Activated naive CD4-positive, alpha-beta T cell treated with anti-CD3 and anti-CD28 coated beads, Interleukin-2, amount 10 ng/mL, durations not matched to agents 7 days and 5 days (primary cell): Measurements from ENCODE around the gene NRIP3.
"Not testable (repeated sequence)": the region's sequence is repeated elsewhere in the genome, so short reads cannot be mapped to it uniquely, and the experiment has no call there.

Source experiments
- CTCF ChIA-PET: fragments of 350-600 bp; sonication (Branson Sonifier 250); formaldehyde crosslinking; loops from one replicate; lab custom pipeline; 2021; ENCODE audit warnings: antibody characterized with exemption; lab: Charles Lee
- DNase-seq: peaks from one replicate; pipeline ENCODE4 v3.0.0-alpha.2; 2020
- H3K27ac Mint-ChIP-seq: one replicate; pipeline ENCODE4 v1.8.0; 2021; ENCODE audit warnings: mild to moderate bottlenecking, moderate library complexity, mixed read lengths
- H3K27me3 Mint-ChIP-seq: one replicate; pipeline ENCODE4 v1.8.0; 2021; ENCODE audit warnings: mild to moderate bottlenecking, mixed read lengths
- H3K36me3 Mint-ChIP-seq: one replicate; pipeline ENCODE4 v1.8.0; 2021; ENCODE audit warnings: mixed read lengths
- H3K4me1 Mint-ChIP-seq: one replicate; pipeline ENCODE4 v1.8.0; 2021; ENCODE audit warnings: mixed read lengths
- H3K4me3 Mint-ChIP-seq: one replicate; pipeline ENCODE4 v1.8.0; 2021; ENCODE audit warnings: mild to moderate bottlenecking, moderate library complexity, mixed read lengths
- H3K9me3 Mint-ChIP-seq: one replicate; pipeline ENCODE4 v1.8.0; 2021; ENCODE audit warnings: mixed read lengths

The NRIP3 gene

GRCh38 chr11:8980485-8980884, 23.3 kb downstream of the NRIP3 start:
- H3K27me3 Mint-ChIP-seq = no peaks in the 10 kb centered on the region
- no peaks in the 10 kb centered on the region for H3K36me3 Mint-ChIP-seq
- no peak overlapping the region for H3K27ac Mint-ChIP-seq
- no peak overlapping the region for H3K4me3 Mint-ChIP-seq
- no peaks in the 10 kb centered on the region for H3K9me3 Mint-ChIP-seq
- CTCF ChIA-PET = interaction anchor here (0.6 kb wide), 1 partner anchor 133 kb away, joined by 3 read pairs; no protein-coding TSS in a partner anchor
- H3K4me1 Mint-ChIP-seq = no peaks in the 10 kb centered on the region
- no peak for DNase-seq

DNA sequence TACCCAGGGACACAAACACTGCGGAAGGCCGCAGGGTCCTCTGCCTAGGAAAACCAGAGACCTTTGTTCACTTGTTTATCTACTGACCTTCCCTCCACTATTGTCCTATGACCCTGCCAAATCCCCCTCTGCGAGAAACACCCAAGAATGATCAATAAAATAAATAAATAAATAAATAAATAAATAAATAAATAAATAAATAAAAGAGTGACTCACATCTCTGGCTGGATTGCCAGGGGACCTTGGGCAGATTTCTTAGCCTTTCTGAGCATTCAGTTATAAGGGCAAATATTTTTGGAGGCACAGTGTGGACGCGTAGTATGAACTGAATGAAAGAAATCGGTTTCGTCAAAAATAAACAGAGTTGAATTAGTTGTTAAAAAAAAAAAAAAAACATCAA, 24.4 kb downstream of the NRIP3 start:
- H3K27me3 Mint-ChIP-seq, CTCF ChIA-PET, H3K27ac Mint-ChIP-seq, H3K36me3 Mint-ChIP-seq, H3K9me3 Mint-ChIP-seq, H3K4me1 Mint-ChIP-seq, DNase-seq, H3K4me3 Mint-ChIP-seq: not testable (repeated sequence)

- CTCF ChIA-PET = interaction anchor here (1.7 kb wide), 1 partner anchor 165 kb away, joined by 4 read pairs; no protein-coding TSS in a partner anchor
- H3K4me3 Mint-ChIP-seq = no peak overlapping the region
- no peaks in the 10 kb centered on the region for H3K4me1 Mint-ChIP-seq
- H3K36me3 Mint-ChIP-seq = peaks cover 2% of the 10 kb centered on the region
- no peak for DNase-seq
- no peak overlapping the region for H3K27ac Mint-ChIP-seq
- H3K27me3 Mint-ChIP-seq = no peaks in the 10 kb centered on the region
- H3K9me3 Mint-ChIP-seq = no peaks in the 10 kb centered on the region
These were observed 30.7 kb downstream of the NRIP3 start for GRCh38 chr11:8973121-8973520.

- Mint-ChIP-seq H3K9me3 (no peaks in the 10 kb centered on the region), H3K36me3 (peaks cover 6% of the 10 kb centered on the region), H3K27ac (no peak overlapping the region), H3K4me1 (no peaks in the 10 kb centered on the region), H3K27me3 (no peaks in the 10 kb centered on the region), H3K4me3 (no peak overlapping the region)
- DNase-seq = no peak
- CTCF ChIA-PET = interaction anchor here (1.7 kb wide), 1 partner anchor 166 kb away, joined by 4 read pairs; no protein-coding TSS in a partner anchor
These were observed 31.9 kb downstream of the NRIP3 start for GRCh38 chr11:8971924-8972316.

DNA sequence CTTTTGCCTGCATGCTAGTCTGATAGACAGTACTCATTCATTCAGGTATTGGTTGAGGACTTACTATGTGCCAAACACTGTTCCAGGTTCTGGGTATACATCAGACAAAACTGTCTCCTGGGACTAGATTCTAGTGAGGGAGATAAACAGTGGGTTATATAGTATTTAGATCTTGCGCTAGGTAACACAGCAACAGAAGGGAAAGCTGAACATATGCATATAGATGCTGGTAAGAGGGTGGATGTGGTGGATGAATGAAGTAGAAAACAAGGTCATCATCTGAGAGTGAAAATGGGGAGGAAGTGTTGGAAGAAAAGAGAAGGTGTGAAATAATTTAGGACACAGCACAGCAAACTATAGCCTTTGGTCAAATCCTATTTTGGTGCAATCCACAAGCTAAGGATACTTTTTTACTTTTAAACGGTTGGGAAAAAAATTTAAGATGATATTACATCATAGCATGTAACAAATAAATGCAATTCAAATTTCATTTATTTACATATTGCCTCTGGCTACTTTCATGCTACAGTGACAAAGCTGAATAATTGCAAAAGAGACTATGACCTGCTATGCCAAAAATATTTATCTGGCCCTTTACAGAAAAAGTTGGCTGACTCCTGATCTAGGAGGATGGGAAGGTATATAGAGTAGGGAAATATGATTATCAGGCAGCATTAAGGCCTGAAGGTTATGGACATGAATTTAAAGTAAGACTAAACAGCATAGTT, 32.4 kb downstream of the NRIP3 start:
- Mint-ChIP-seq H3K4me1 (peaks cover 3% of the 10 kb centered on the region), H3K9me3 (no peaks in the 10 kb centered on the region), H3K27me3 (no peaks in the 10 kb centered on the region), H3K27ac (no peak overlapping the region), H3K4me3 (no peak overlapping the region), H3K36me3 (peaks cover 6% of the 10 kb centered on the region)
- no peak for DNase-seq
- CTCF ChIA-PET = interaction anchor here (1.7 kb wide), 1 partner anchor 166 kb away, joined by 4 read pairs; no protein-coding TSS in a partner anchor

- H3K4me1 Mint-ChIP-seq = peaks cover 25% of the 10 kb centered on the region
- H3K9me3 Mint-ChIP-seq = no peaks in the 10 kb centered on the region
- CTCF ChIA-PET = no interaction called here
- H3K4me3 Mint-ChIP-seq = no peak overlapping the region
- no peaks in the 10 kb centered on the region for H3K27me3 Mint-ChIP-seq
- no peak for DNase-seq
- no peak overlapping the region for H3K27ac Mint-ChIP-seq
- peaks cover 10% of the 10 kb centered on the region for H3K36me3 Mint-ChIP-seq
These were observed 36.6 kb downstream of the NRIP3 start for GRCh38 chr11:8967184-8967583.

GRCh38 chr11:8964324-8965320, 39.2 kb downstream of the NRIP3 start, which contains the start of gene TMEM9B:
Gene TMEM9B, minus strand, starts transcription at chr11:8964442. Its CDS starts 129 bp downstream, at chr11:8964313.
- Mint-ChIP-seq H3K36me3 (peaks cover 17% of the 10 kb centered on the region), H3K9me3 (no peaks in the 10 kb centered on the region), H3K27me3 (no peaks in the 10 kb centered on the region), H3K4me1 (peaks cover 36% of the 10 kb centered on the region), H3K4me3 (peak within 1 kb of the TSS; percentile 97), H3K27ac (peak within 1 kb of the TSS; percentile 95)
- CTCF ChIA-PET = interaction anchor here (1.3 to 3.0 kb wide), 5 partner anchors 49 to 276 kb away, joined by 3 to 17 read pairs (median 4); no protein-coding TSS in a partner anchor
- DNase-seq = peak; percentile 88

DNA sequence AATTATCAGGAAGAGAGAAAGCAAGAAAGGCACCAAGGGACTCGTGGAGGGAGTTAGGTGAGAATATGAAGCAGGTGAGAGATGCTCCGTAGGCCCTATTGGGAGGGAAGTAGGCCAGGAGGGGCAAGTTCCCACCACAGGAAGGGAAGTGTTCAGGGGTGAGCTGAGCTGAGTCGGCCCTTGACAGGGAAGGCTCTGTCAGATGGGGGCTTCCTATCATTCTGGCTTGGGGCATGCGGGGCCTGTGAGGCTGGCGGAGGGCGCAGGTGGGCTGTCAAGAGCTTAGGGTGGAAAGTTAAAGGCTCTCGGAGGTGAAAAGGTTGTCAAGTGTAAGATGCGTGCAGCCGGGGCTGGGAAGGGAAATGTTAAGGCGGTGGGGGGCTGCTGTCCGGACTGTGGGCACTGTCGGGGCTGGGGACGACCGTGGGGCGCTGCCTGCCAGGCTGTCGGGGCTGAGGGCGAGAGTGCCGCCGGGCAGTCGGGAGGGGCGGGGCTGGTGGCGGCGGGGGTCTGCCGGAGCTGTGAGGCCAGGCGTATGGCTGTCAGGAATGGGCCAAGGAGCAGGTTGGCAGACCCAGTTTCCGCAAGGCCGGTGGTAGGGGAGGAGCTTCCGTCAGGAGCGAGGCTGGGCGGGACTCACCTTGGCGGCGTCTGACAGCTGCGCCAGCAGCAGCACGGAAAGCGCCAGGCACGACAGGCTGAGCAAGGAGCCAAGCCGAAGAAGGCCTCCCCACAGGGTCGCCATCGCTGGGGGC, 40.1 kb downstream of the NRIP3 start:
- Mint-ChIP-seq H3K36me3 (peaks cover 16% of the 10 kb centered on the region), H3K27ac (peak overlapping the region; percentile 95), H3K4me1 (peaks cover 43% of the 10 kb centered on the region), H3K27me3 (no peaks in the 10 kb centered on the region), H3K4me3 (peak overlapping the region; percentile 97), H3K9me3 (no peaks in the 10 kb centered on the region)
- CTCF ChIA-PET = interaction anchor here (1.3 to 3.0 kb wide), 5 partner anchors 48 to 275 kb away, joined by 3 to 17 read pairs (median 4); no protein-coding TSS in a partner anchor
- DNase-seq = peak; percentile 90

- no peaks in the 10 kb centered on the region for H3K27me3 Mint-ChIP-seq
- CTCF ChIA-PET = interaction anchor here (1.4 to 3.0 kb wide), 4 partner anchors 48 to 274 kb away, joined by 3 to 17 read pairs (median 8); no protein-coding TSS in a partner anchor
- H3K9me3 Mint-ChIP-seq = no peaks in the 10 kb centered on the region
These were observed 41.0 kb downstream of the NRIP3 start for GRCh38 chr11:8962841-8963240.

GRCh38 chr11:8961401-8961800, 42.4 kb downstream of the NRIP3 start:
- CTCF ChIA-PET = interaction anchor here (1.0 to 3.9 kb wide), 5 partner anchors 12 to 394 kb away, joined by 4 to 65 read pairs (median 8); no protein-coding TSS in a partner anchor
- Mint-ChIP-seq H3K27ac (no peak overlapping the region), H3K4me1 (peaks cover 54% of the 10 kb centered on the region), H3K9me3 (no peaks in the 10 kb centered on the region), H3K27me3 (no peaks in the 10 kb centered on the region), H3K4me3 (no peak overlapping the region), H3K36me3 (peaks cover 19% of the 10 kb centered on the region)
- DNase-seq = no peak

More at GRCh38 chr11:8962841-8963240, 41.0 kb downstream of the NRIP3 start:
- peaks cover 43% of the 10 kb centered on the region for H3K4me1 Mint-ChIP-seq
- DNase-seq = no peak
- peak overlapping the region; percentile 97 for H3K4me3 Mint-ChIP-seq
- peak overlapping the region; percentile 72 for H3K27ac Mint-ChIP-seq
- H3K36me3 Mint-ChIP-seq = peaks cover 16% of the 10 kb centered on the region

- Mint-ChIP-seq H3K27me3 (no peaks in the 10 kb centered on the region), H3K27ac (no peak overlapping the region), H3K36me3 (peaks cover 28% of the 10 kb centered on the region), H3K4me3 (no peak overlapping the region), H3K4me1 (peaks cover 43% of the 10 kb centered on the region), H3K9me3 (no peaks in the 10 kb centered on the region)
- CTCF ChIA-PET = interaction anchor here (0.5 to 3.9 kb wide), 39 partner anchors 8 to 790 kb away, joined by 3 to 65 read pairs (median 4); partner anchors contain the start of gene ASCL3
- DNase-seq = peak; percentile 30
These were observed 44.1 kb downstream of the NRIP3 start for GRCh38 chr11:8959546-8960166.

GRCh38 chr11:8956860-8957259, 46.9 kb downstream of the NRIP3 start:
- Mint-ChIP-seq H3K9me3 (no peaks in the 10 kb centered on the region), H3K36me3 (peaks cover 42% of the 10 kb centered on the region), H3K4me3 (no peak overlapping the region), H3K27me3 (no peaks in the 10 kb centered on the region), H3K4me1 (peaks cover 32% of the 10 kb centered on the region), H3K27ac (no peak overlapping the region)
- CTCF ChIA-PET = interaction anchor here (0.7 to 1.8 kb wide), 2 partner anchors 22 to 43 kb away, joined by 3 to 4 read pairs; no protein-coding TSS in a partner anchor
- DNase-seq = no peak

DNA sequence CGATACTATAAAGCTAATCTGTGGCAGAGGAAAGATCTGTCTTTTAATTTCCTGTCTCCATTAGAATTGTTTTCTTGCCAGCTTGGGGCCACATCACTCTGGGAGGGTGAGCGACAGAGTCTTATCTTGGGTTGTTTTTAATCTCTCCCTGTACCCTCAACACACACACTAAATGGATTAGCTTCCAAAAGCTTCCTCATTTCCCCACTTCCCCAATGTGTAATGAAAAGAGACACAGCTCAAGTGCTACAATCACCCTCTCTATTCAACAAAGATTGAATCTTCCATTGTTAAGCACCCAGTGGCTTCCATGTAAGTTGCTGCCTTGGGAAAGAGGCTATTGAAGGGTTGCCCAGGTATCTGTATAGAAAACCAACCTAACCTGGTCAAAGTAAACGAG, 54.9 kb downstream of the NRIP3 start:
- CTCF ChIA-PET = interaction anchor here (1.4 to 2.0 kb wide), 2 partner anchors 11 to 13 kb away, joined by 4 read pairs; no protein-coding TSS in a partner anchor
- H3K4me1 Mint-ChIP-seq = no peaks in the 10 kb centered on the region
- no peak overlapping the region for H3K4me3 Mint-ChIP-seq
- DNase-seq = no peak
- peaks cover 51% of the 10 kb centered on the region for H3K36me3 Mint-ChIP-seq
- H3K27ac Mint-ChIP-seq = no peak overlapping the region
- no peaks in the 10 kb centered on the region for H3K9me3 Mint-ChIP-seq
- peaks cover 2% of the 10 kb centered on the region for H3K27me3 Mint-ChIP-seq
